Measurements from ENCODE around the gene QDPR. TPM values are rescaled to one million over a fixed set of nuclear protein-coding genes. Genes with fewer than 3 reads are reported as not detected.

Gene QDPR
- total and polyA plus RNA-seq, 2 experiments from 2014 or later: 80.7 to 115 TPM

DNA sequence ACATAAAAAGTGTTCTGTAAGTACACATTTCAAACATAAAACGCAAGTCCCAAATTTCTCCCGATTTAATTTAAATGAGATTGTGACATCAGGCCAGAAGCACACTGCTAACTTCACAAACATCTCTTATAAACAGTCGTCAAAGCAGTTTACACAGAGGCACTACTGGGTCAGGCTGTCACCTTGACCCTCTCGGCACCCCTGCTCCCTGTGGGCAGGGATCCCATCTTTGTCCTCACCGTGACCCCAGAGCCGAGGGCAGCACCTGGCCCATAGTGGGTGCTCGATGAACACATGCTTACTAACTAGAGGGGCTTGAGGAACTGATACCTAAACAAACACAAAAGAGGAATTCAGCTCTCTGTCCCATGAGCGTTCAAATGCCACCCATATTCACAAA lies 22.2 kb downstream of the QDPR start:
- H3K27me3 ChIP-seq: no peaks in the 10 kb centered on the region
- no peak for DNase-seq (ENCODE audit: low read depth in 1 of 2, low spot score in 1 of 2)
- TF ChIP-seq, protein P1, sequence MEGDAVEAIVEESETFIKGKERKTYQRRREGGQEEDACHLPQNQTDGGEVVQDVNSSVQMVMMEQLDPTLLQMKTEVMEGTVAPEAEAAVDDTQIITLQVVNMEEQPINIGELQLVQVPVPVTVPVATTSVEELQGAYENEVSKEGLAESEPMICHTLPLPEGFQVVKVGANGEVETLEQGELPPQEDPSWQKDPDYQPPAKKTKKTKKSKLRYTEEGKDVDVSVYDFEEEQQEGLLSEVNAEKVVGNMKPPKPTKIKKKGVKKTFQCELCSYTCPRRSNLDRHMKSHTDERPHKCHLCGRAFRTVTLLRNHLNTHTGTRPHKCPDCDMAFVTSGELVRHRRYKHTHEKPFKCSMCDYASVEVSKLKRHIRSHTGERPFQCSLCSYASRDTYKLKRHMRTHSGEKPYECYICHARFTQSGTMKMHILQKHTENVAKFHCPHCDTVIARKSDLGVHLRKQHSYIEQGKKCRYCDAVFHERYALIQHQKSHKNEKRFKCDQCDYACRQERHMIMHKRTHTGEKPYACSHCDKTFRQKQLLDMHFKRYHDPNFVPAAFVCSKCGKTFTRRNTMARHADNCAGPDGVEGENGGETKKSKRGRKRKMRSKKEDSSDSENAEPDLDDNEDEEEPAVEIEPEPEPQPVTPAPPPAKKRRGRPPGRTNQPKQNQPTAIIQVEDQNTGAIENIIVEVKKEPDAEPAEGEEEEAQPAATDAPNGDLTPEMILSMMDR (IDR thresholded peaks at IDR 0.05; ENCODE audit: low read depth, low read length): no peak
- H3K4me1 ChIP-seq (ENCODE audit: low read depth): no peaks in the 10 kb centered on the region
- H3K27ac ChIP-seq: no peak overlapping the region
- H3K9me3 ChIP-seq (ENCODE audit: low read depth): no peaks in the 10 kb centered on the region
- H3K36me3 ChIP-seq: peaks cover 27% of the 10 kb centered on the region
- no peak overlapping the region for H3K4me3 ChIP-seq

DNA sequence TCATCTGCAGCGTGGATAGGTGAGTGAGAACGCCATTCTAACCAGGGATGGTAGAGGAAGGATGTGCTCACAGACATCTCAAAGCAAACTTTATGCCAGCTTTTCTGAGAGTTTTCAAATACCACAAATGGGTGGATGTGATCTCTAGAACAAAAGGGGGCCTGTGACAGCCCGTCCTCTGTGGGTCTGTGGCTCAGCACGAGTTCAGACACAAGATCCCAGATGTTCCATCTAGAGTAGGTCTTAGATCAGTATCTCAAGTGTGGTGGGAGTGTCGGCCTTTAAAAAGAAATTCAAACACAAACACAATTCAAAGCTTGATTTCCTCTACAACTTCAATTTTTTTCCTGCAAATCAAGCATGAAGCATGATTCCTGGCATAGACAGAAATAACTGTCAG lies 22.8 kb downstream of the QDPR start:
- Histone ChIP-seq H3K27ac (no peak overlapping the region), H3K27me3 (no peaks in the 10 kb centered on the region), H3K9me3 (ENCODE audit: low read depth) (no peaks in the 10 kb centered on the region), H3K36me3 (peaks cover 27% of the 10 kb centered on the region), H3K4me1 (ENCODE audit: low read depth) (no peaks in the 10 kb centered on the region), H3K4me3 (no peak overlapping the region)
- TF ChIP-seq, protein P1 (IDR thresholded peaks at IDR 0.05; ENCODE audit: low read depth, low read length): no peak
- DNase-seq (ENCODE audit: low read depth in 1 of 2, low spot score in 1 of 2): no peak

DNA sequence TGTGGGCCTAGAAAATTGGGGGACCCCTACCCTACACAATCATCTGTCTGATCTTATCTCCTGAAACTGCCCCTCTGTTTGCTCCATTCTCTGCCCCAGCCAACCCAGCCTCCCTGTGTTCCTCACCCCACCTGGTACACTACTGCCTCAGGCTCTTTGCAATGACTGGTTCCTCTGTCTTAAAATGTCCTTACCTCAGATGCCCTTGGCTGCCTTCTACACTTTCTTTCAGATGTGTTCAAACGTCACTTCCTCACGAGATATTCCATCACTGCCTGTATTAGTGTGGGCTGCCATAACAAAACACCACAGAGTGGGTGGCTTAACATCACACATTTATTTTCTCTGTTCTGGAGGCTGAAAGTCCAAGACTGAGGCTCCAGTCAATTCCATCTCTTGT lies 29.2 kb downstream of the QDPR start:
- Histone ChIP-seq H3K27me3 (no peaks in the 10 kb centered on the region), H3K4me1 (ENCODE audit: low read depth) (no peaks in the 10 kb centered on the region), H3K27ac (no peak overlapping the region), H3K36me3 (peaks cover 14% of the 10 kb centered on the region), H3K9me3 (ENCODE audit: low read depth) (no peaks in the 10 kb centered on the region), H3K4me3 (no peak overlapping the region)
- TF ChIP-seq, protein P1 (IDR thresholded peaks at IDR 0.05; ENCODE audit: low read depth, low read length): no peak
- DNase-seq (ENCODE audit: low read depth in 1 of 2, low spot score in 1 of 2): no peak

DNA sequence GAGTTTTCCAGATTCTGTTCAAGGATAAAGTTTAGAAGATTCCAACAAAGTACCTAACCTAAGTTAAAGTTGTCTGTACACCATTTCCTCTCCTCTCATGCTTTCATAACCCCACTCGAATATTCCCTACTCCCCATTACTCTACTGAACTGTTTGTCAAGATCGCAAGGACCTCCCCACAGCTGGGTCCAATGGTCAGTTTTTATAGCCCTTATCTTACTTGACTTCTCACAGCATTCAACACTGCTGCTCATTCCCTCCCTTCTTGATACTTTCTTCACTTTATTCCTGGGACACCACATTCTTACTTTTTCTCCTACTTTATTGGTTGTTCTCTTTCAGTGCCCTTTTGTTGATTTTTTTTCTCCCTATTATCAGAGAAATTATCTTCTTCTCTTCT lies 30.9 kb downstream of the QDPR start:
- H3K4me1 ChIP-seq (ENCODE audit: low read depth): no peaks in the 10 kb centered on the region
- no peak for DNase-seq (ENCODE audit: low read depth in 1 of 2, low spot score in 1 of 2)
- no peaks in the 10 kb centered on the region for H3K9me3 ChIP-seq (ENCODE audit: low read depth)
- H3K27me3 ChIP-seq: no peaks in the 10 kb centered on the region
- TF ChIP-seq, protein P1 (IDR thresholded peaks at IDR 0.05; ENCODE audit: low read depth, low read length): no peak
- peak overlapping the region; percentile 28 for H3K27ac ChIP-seq
- no peak overlapping the region for H3K4me3 ChIP-seq
- no peaks in the 10 kb centered on the region for H3K36me3 ChIP-seq

DNA sequence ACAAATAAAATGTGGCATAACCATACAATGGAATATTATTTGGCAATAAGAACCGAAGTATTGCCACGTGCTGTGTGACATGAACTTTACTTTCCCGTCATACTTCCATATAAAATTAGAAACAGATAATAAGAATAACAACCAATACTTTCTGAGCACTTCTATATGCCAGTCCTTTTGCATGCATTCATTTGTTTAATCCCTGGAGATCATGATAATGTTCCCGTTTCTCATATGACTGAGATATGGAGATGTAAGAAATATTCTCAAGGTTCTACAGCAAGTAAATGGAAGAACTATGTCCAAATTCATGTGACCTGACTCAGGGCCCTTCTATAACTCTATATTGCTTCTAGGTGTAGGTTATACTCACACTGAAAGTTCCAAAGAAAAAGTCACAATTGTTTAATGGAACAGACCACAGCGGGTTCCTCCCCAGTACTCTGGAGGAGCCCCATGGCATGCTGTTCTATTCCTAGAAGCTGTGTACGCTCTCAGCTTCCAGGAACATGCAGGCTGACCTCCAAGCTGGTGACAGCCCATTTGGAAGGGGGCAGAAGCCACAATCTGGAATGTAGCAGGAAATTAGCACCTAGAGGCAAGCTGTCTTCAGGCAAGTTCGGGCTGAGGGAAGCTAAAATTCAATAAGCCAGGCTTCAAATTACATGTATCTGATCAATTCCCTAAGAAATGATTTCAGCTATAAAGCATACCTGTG lies 31.5 kb downstream of the QDPR start:
- H3K4me1 ChIP-seq (ENCODE audit: low read depth): no peaks in the 10 kb centered on the region
- H3K4me3 ChIP-seq: no peak overlapping the region
- TF ChIP-seq, protein P1 (IDR thresholded peaks at IDR 0.05; ENCODE audit: low read depth, low read length): no peak
- no peaks in the 10 kb centered on the region for H3K36me3 ChIP-seq
- peak in 1 of 2 donors; percentile 10 for DNase-seq (ENCODE audit: low read depth in 1 of 2, low spot score in 1 of 2)
- peak overlapping the region; percentile 28 for H3K27ac ChIP-seq
- no peaks in the 10 kb centered on the region for H3K27me3 ChIP-seq
- H3K9me3 ChIP-seq (ENCODE audit: low read depth): no peaks in the 10 kb centered on the region
